Neural cell (in vitro differentiated cells): Measurements from ENCODE around the gene CCDC24.

Experiments
- CTCF ChIP-seq: fragments of 450-650 bp; IDR thresholded peaks from 2 replicates; pipeline ENCODE4 v1.5.1; 2014; ENCODE audit warnings: antibody characterized with exemption, mild to moderate bottlenecking, moderate library complexity; ENCODE audit not compliant: poor library complexity, severe bottlenecking
- EP300 ChIP-seq: fragments of 450-650 bp; conservative IDR thresholded peaks from 2 replicates; pipeline ENCODE4 v1.6.1; 2014; ENCODE audit warnings: antibody characterized with exemption, mild to moderate bottlenecking, moderate library complexity; ENCODE audit not compliant: poor library complexity, severe bottlenecking
- EZH2 ChIP-seq: fragments of 200-600, 300-800 bp; shearing (Covaris generic), sonication (generic); IDR thresholded peaks from 2 replicates; pipeline ENCODE4 v1.6.1; 2014; ENCODE audit warnings: antibody characterized with exemption, low read length, borderline replicate concordance, mild to moderate bottlenecking; ENCODE audit not compliant: insufficient read depth, poor library complexity, severe bottlenecking
- RAD21 ChIP-seq: fragments of 450-650 bp; conservative IDR thresholded peaks from 2 replicates; pipeline ENCODE4 v1.6.1; 2014; ENCODE audit warnings: antibody characterized with exemption, mild to moderate bottlenecking, moderate library complexity
- REST ChIP-seq: IDR thresholded peaks from 2 replicates; pipeline ENCODE4 v1.6.1; 2012; ENCODE audit warnings: borderline replicate concordance

DNA sequence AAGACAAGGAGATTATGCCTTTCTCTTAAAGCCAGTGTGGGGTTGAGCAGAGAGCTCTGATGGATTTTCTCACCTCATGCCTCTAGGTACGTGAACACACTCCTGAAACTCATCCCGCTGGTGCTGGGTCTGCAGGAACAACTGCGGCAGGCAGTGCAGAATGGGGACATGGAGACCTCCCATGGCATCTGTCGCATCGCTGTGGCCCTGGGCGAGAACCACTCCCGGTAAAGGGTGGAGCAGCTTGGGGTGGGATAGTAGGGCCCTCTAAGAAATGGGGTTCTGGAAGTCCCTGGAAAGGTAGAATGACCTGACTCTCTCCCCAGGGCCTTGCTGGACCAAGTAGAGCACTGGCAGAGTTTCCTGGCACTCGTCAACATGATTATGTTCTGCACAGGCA lies 35.2 kb upstream of the CCDC24 start:
- no peak for TF ChIP-seq RAD21
- no peak for TF ChIP-seq REST
- TF ChIP-seq CTCF = no peak
- TF ChIP-seq EZH2 = no peak
- TF ChIP-seq EP300 = no peak
